A204.1 (cell line): Measurements from ENCODE around the gene ABCC3.
"Not testable (repeated sequence)": the region's sequence is repeated elsewhere in the genome, so short reads cannot be mapped to it uniquely, and the experiment has no call there.

Experiments
- FAIRE-seq: peaks from 2 replicates; lab custom pipeline; 2012; peaks lifted over from hg19 to GRCh38; lab: Jason Lieb, UNC

The ABCC3 gene

DNA sequence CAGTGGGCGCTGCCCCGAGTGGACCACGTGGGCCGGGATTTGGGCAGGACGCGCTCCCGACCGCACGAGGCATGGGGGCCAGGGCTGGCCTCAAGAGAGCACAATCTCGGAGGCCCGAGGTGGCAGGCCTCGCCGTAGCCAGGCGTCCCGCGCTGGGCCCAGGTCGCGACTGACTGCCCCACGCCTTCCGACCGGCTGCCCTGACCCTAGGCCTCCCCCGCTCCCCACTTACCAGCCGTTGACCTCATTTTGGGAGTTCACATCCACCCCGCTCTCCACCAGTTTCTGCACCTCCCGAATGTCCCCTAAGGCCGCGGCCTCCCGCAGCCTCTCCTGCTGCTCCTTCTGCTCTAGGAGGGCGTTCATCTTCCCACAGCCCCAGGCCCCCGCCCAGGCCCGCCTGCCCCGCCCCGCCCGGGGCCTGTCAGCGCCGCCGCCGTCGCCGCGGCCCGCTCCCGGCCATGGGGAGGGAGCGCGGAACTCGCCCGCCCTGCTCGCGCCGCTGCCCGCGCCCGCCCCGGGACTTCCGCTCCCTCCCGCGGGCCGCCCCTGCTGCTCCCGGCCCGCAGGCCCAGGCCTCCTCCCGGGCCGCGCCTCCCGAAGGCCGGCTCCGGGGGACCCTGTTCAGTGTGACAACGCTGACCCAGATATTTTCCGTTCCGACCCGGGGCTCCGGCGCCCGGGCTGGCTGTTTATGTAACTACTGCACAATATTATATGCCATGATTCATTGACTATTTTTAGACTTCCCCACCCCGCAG is 72.8 kb downstream of the ABCC3 start, which contains the start of gene ANKRD40:
TSS of gene ANKRD40 (minus strand) at position 626 of the 761 bp plus-strand sequence. CDS start at position 366, 260 bp downstream.
- FAIRE-seq: no peak

DNA sequence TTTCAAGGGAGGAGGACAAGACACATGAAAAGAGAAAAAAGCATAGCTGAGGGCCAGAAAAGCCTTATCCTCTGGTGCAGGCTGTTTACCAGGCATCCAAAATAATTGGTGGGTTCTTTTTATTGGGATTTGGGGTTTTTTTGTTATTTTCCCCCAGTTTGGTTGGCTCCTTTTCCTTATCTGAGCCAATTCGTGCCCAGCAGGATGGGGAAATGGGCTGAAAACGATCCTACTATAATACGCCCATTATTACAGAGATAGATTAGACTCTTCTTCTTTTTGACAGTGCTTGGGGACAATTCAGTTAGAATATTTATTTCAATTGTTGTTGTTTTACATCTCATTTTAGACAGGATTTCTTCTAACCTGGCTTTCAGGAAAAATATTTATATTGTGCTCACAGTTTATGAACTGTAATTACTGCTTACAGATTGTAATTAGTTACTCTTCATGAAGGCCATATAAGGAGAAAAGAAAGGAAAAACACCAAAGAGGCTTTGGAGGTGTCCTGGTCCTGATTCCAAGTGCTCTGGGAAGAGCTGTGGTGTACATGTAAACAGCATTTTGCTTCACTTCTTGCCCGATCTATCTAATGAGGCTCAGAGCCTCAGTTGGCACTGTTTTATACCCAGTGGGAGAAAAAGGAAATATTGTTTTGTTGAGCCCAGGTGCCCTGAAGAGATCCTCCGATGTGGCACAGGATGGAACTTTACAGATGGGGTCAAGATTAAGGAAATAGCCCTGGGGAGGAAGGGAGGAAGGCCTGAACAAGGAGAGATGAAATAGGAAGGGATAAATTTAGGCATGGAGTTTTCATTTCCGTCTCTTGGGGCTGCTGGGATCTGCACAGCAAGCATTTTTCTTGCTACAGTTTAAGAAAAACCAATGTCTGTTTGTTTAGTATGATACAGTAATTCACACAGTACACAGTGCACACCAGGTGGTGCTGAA is 73.6 kb downstream of the ABCC3 start:
- no peak for FAIRE-seq

DNA sequence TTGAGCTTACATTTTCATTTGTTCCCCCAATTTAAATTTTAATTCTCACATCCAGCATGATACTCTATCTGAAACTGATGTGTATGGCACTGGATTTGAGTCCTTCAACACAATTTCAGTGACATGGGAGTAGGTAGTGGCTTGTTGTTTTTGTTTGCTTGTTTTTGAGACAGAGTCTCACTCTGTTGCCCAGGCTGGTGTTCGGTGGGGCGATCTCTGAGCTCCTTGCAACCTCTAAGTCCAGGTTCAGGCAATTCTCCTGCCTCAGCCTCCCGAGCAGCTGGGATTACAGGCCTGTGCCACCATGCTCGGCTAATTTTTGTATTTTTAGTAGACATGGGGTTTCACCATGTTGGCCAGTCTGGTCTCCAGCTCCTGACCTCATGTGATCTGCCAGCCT is 74.4 kb downstream of the ABCC3 start:
- FAIRE-seq: not testable (repeated sequence)

DNA sequence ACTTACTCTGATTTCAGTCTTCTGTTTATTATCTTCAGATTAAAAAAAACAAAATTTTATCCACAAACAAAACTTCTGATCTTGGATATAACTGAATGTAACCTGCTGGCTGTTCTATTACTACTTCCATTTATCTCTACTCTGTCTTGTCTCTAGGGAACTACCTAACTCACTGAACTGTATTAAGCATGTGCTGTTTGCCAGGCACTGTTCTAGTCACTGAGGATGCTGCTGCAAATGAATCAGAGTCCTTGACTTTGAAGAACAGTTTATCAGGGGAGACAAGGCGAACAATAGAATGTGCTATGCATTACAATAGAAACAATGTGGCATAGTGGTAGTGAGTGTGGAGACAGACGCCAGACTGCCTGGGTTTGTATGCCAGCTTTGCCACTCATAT is 75.3 kb downstream of the ABCC3 start:
- no peak for FAIRE-seq

DNA sequence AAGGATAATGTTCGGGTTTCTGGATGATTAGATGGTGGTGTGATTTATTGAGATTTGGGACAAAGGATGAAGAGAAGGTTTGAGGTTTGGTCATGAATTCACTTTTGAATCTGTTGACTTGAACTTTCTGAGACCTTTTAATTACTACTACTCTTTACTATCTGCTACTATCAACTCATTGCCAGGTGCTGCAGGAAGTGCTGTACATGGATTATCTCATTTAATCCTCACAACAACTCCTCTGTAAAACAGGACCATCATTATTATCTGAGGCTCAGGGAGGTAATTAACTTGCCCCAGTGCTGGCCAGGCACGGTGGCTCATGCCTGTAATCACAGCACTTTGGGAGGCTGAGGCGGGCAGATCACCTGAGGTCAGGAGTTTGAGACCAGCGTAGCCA is 76.0 kb downstream of the ABCC3 start:
- FAIRE-seq: no peak

DNA sequence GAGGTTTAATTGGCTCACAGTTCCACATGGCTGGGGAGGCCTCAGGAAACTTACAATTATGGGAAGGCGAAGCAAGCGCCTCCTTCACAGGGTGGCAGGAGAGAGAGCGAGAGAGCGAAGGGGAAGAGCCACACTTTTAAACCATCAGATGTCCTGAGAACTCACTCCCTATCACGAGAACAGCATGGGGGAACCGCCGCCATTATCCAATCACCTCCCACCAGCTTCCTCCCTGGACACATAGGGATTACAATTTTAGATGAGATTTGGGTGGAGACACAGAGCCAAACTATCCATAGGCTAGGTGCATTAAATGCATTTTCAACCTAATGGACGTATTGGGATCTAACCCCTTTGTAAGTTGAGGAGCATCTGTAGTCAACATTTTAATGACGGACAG is 78.0 kb downstream of the ABCC3 start:
- no peak for FAIRE-seq

DNA sequence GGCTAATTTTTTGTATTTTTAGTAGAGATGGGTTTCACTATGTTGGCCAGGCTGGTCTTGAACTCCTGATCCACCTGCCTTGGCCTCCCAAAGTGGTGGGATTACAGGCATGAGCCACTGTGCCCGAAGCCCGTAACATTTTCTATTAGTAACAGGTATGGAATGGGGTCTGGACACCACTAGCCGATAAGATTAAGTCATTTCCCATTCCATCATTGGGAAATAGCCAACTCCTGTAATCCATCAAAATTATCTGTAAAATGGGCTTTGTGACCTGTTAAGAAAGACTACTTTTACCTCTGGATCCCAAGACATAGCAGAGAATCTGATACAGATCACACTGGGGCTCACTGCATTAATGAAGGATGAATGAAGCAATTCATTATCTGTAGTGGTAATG is 80.8 kb downstream of the ABCC3 start:
- FAIRE-seq: no peak

DNA sequence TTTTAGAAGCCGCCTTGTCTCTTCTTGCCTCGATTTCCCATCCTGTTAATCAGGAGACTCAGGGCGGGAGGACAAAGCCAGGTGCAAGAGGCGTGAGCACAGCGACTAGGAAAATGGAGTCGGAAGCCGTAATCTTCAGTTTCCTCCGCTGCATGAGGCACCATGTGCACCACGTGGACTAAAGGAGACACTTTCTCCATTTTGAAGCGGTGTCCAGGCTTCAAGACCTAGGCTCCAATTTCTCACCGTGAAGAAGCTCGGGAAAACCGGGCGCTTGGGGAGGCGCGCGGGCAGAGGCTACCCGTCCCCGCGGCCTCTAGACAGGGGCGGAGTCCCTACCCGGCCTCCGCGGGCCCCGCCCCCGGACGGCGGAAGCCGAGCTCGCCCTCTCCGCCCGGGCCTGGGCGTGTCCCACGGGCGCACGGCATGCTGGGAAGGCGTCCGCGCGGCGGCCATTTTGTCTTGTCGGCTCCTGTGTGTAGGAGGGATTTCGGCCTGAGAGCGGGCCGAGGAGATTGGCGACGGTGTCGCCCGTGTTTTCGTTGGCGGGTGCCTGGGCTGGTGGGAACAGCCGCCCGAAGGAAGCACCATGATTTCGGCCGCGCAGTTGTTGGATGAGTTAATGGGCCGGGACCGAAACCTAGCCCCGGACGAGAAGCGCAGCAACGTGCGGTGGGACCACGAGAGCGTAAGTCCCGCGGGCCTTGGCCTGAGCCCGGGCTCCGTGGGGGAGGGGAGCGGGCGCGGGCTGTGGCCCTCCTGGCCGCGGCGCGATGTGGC is 84.7 kb downstream of the ABCC3 start, which contains the start of gene LUC7L3:
TSS of gene LUC7L3 (plus strand) at position 460 of the 780 bp plus-strand sequence. CDS start at position 590, 130 bp downstream.
- no peak for FAIRE-seq

DNA sequence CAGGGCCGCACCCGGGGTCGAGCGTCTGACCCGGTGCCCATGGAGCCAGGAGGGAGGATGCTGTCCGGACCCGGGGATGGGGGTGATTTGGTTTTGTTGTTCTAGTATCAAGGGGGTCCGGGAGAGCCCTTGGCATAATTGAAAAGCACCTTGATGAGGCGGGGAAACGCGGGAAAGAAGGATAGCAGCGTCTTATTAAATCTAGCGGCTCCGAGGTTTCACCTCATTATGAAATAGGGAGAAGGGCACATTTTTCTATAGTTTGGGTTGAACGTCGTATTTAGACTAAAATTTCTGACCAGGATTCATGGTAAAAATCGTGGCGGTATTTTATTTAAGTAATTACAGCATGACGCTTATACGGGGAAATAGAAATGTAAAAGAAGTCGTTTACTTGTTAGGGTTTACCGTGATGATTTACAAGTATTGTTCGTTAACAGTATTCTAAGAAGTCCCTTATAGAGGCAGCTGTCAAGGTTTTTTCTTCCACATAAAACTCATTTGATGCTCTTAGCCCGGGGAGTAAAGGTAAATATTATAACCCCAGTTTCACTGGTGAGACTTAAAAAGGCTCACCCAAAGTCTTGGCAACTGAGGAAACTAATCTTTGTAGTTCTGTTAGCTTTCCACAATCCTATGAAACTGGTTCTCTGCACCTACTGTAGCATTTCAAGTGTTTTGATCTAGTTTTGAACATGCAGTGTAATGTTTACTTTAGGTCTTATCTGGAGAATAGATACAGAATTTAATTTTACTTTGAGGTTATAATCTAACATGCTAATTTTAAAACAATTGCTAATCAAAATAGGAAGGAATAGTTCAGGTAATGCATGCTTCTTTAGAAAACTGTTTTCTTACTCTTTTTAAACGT is 85.5 kb downstream of the ABCC3 start:
- no peak for FAIRE-seq

DNA sequence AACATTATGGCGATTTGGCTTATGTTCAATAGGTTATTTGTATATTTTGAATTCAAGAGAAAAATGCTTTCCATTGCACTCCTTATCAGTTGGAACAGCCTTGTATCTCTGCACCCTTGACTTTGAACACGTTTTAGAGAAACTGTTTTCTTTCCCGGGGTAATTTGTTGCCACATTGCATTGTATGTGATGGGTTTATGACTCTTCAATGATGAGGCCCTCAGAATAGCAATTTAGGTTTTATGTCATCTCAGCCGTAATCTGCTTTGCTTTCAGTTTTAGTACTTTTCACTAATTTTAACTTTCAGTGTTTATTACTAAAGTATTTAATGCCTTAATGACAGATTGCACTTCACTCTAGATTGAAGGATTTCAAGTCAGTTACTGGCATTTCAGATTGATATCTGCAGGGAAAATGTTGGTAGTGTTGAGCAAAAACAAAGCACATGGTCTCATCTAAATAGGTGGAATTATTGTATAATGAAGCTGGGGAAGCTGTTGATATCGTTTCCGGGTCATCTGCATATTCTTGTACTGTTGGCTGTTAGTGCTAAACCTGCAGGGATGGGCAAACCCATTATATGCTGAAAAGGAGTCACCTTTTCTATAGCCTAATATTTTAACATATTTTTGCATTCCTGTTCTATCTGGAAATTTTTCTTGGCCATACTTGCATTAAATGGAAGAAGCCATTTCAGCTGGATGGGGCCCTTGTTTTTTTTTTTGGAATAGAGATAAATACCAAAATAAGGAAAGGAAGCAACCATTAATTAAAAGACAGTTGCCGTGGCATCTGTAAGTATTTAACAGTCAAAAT is 86.7 kb downstream of the ABCC3 start:
- FAIRE-seq: no peak

DNA sequence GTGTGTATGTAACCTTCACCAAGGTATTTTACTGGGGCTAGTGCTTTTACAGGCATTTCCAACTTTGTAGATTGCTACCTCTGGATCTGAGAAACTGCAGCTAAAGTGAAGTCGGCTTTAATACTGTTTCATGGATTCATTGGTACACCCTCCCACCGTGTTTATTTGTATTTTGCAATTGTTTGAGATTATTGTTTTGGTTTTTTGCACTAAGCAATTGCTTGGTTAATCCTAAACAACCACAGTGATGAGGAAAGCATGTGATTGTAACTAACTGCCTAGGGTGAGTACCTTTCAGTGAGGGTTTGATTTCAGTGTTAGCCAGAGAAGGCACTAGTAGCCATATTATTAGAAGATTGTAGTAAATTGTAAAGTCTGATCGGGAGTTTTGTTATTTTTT is 88.1 kb downstream of the ABCC3 start:
- no peak for FAIRE-seq

DNA sequence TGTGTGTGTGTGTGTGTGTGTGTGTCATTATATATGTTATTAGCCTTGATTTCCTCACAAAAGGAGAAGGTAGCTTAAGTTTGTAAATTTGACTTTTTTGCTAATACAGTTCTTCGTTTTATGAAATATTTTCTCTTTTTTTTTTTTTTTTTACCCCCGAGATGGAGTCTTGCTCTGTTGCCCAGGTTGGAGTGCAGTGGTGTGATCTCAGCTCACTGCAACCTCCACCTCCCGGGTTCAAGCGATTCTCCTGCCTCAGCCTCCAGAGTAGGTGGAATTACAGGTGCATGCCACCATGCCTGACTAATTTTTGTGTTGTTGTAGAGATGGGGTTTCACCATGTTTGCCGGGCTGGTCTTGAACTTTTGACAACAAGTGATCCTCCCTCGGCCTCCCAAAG is 89.9 kb downstream of the ABCC3 start:
- not testable (repeated sequence) for FAIRE-seq

DNA sequence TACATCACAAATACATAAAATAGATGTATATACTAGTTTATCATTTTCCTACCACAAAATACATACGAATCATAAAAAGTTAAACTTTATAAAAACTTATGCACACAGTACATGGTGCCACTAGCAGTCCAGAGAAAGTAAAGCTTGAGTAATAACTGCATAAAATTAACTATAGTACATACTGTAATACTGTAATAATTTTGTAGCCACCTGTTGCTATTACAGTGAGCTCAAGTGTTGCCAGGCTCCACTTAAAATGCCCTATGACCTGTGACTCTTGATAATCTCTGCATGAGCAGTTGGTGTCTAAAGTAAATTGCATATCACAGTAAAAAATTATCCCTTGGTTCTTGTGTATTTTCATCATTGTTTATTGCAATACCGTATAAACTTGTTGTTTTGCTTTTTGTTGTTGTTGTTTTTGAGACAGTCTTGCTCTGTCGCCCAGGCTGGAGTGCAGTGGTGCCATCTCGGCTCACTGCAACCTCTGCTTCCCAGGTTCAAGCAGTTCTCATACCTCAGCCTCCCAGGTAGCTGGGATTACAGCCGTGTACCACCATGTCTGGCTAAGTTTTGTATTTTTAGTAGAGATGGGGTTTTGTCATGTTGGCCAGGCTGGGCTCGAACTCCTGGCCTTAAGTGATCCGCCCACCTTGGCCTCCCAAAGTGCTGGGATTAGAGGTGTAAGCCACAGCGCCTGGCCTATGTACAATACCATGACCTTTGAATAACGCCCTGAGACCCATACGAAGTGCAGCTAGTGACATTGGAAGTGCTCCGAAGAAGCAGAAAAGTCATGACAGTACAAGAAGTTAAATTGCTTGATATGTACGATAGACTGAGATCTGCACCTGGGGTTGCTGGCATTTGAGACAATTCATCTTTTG is 91.3 kb downstream of the ABCC3 start:
- FAIRE-seq: no peak

DNA sequence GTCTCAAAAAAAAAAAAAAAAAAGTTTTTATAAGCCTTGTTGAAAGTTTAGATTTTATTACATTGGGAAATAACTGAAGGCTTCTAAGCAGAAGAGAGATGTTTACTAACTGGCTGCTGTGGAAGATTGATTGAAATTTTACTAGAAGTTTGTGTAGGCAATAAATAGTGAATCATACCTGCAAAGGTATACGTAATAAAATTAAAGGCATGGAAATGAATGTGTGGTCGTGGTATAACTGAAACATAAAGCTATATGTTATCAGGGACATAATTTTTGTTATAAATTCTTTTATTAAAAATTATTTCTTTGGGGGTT is 93.4 kb downstream of the ABCC3 start:
- no peak for FAIRE-seq

DNA sequence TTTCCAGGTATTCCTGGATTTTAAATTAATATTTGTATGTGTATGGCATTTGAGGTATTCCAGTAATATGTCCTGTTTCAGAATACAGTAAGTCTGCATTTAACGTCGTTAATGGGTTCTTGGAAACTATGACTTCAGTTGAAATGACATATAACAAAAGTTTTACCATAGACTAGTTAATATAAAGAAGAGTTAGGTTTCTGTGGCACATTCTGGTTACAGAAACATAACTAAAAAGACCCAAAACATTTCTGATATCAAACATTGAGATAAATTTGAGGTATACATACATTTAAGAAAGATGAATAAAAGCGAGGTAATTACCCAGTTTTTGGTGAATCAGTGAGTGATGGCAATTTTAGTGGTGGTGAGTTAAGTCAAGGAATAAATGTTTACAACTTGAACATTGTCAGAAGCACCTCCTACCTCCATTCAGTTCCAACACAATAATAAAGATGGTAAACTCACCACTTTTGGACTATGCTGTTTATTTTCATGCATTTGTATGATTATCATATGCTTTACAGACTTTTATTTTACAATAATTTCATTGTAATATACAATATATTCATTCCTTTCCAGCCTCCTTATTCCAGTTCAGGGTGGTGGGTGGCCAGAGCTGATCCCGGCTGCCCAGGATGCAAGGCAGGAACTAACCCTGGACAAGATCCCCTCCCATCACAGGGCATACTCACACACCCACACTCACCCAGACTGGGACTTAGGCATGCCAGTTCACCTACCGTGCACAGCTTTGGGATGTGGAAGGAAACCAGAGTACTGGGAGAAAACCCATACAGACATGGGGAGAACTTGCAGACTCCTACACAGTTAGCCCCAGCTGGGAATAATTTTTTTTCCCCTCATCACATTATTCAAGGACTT is 94.4 kb downstream of the ABCC3 start:
- no peak for FAIRE-seq

DNA sequence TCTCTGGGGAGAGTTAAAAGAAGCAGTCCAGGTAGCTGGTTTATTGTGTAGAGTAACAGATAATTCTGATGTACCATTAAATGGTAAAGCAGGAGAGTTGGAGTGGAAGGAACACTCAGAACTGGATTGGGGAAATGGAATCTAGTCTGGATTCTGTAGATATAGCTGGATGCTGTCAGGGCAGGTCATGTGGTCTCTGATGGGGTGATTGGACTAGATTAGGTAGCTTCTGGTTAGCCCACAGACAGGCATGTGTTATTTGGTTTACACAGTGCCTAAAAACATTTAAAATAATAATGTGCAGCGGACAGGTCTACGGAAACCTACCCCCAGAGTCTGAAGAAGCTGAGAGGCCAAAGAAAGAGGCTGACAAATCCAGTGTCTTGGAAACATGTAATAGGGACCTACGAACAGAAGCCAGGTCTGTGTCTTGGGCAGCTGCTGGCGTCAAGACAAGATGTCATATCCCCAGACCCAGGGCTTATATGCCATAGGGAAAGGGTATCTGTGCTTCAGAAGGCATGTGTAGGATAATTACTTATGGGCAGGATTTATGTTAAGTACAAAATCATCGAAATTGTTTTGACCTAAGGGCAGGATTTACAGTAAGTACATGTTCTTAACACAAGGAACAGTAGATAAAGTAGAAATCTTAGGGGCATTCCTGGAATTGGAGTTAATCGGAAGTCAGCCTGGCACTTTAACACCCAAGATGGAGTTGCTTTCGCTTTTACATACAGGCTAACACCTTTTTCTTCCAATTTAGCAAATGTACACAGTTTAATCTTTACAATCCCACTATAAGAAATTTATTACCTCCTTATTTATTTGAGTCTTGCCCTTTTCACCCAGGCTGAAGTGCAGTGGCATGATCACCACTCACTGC is 97.1 kb downstream of the ABCC3 start:
- FAIRE-seq: no peak

DNA sequence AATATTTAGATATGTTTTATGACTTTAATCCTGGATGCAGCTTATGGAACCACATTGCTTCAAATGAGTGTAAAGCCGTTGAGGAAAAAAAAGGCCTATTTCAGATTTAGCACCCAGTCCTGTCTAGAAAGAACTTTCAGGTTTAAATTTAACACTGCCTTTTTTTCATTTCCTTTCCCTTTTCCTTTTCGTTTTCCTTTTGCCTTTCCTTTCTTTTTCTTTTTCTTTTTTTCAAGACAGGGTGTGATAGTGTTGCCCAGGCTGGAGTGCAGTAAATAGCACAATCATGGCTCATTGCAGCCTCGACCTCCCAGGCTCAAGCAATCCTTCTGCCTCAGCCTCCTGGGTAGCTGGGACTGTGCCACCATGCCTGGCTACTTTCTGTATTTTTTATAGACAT is 100.6 kb downstream of the ABCC3 start:
- no peak for FAIRE-seq
